Ascending aorta (tissue), 2 donors: ENCODE data around the gene RPL37. TPM values are rescaled to one million over a fixed set of nuclear protein-coding genes. Genes with fewer than 3 reads are reported as not detected.
"Not testable (repeated sequence)": the region's sequence is repeated elsewhere in the genome, so short reads cannot be mapped to it uniquely, and the experiment has no call there.

Source experiments
- DNase-seq, 2 donors: peaks; one replicate each; pipeline ENCODE4 v3.0.0-alpha.2; 2019; ENCODE audit warnings: low spot score in 2 of 2
- H3K27ac ChIP-seq, 2 donors: fragments of 200-600 bp; sonication (generic); one replicate each; pipeline ENCODE4 v1.5.1; 2016 to 2017; ENCODE audit warnings: mild to moderate bottlenecking in 1 of 2
- H3K27me3 ChIP-seq: fragments of 200-600 bp; sonication (generic); one replicate; pipeline ENCODE4 v1.5.1; 2017
- H3K36me3 ChIP-seq, 2 donors: fragments of 200-600 bp; sonication (generic); one replicate each; pipeline ENCODE4 v1.5.1; 2016
- H3K4me1 ChIP-seq, 2 donors: fragments of 200-600 bp; sonication (generic); one replicate each; pipeline ENCODE4 v1.5.1; 2016 to 2017; ENCODE audit warnings: mild to moderate bottlenecking in 1 of 2
- H3K4me3 ChIP-seq, 2 donors: fragments of 200-600 bp; sonication (generic); one replicate each; pipeline ENCODE4 v1.5.1; 2016 to 2017; ENCODE audit warnings: mild to moderate bottlenecking in 1 of 2
- H3K9me3 ChIP-seq, 2 donors: fragments of 200-600 bp; sonication (generic); one replicate each; pipeline ENCODE4 v1.5.1; 2016
- CTCF ChIP-seq, 3 experiments: fragments of 200-600 bp in 2 of 3; fragments of 450-650 bp in 1 of 3; sonication (generic) in 2 of 3; IDR thresholded peaks; one replicate each; pipeline ENCODE4 v1.5.1; 2016 to 2019; ENCODE audit warnings: antibody characterized with exemption in 3 of 3, mild to moderate bottlenecking in 1 of 3, moderate library complexity in 1 of 3
- intact Hi-C: fragments of 100-400 bp; cut with DNase I; formaldehyde crosslinking; loops from one replicate; pipeline ENCODE4 v1.15.1; 2023
- total RNA-seq: library from RNA; depleted of rRNA; stranded (reverse); fragments of >200 nt; gene quantifications from one replicate; pipeline ENCODE4 v1.1.0, GENCODE V29; 2016

The RPL37 gene
- total RNA-seq, 1 donor from 2014 or later, result 22.1 TPM

DNA sequence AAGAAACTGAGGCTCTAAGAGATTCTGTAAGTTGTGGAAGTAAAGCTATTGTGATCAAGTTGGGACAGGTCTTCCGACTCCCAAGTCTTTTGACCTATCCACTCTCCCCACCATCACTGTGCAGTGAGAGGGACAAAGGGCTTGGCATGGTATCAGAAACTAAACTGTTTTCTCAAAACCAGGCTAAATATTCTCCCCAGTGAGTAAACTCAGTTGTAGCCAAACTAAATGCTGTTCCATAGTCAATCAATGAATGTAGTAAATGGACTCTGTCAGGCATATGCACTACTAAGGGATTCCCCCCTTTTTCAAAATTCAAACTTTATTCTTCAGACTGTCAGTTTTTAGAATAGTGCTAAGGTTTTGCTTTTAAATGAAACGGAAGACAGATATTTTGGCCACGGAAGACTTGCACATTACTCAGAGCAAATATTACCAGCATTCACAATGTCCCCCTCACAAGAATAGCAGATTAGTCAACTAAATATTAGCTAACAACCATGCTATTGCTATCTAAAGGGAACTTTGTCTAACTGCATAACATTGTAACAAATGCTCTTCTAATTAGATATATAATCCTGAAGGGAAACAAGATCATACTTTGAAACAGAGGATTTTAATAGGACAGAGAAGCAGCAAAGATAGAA lies 44.0 kb downstream of the RPL37 start:
- Histone ChIP-seq H3K4me3 (no peak overlapping the region), H3K36me3 (peaks cover 0 to 8% of the 10 kb centered on the region in 2 donors), H3K27ac (peak overlapping the region in 1 of 2 donors; percentile 31), H3K4me1 (peaks cover 5 to 12% of the 10 kb centered on the region in 2 donors), H3K9me3 (no peaks in the 10 kb centered on the region), H3K27me3 (no peaks in the 10 kb centered on the region)
- TF ChIP-seq CTCF (IDR thresholded peaks at IDR 0.05), result no peak
- no peak for DNase-seq
- intact Hi-C loops, result no loop called here

- DNase-seq, H3K4me1 ChIP-seq, H3K4me3 ChIP-seq, H3K9me3 ChIP-seq, H3K27me3 ChIP-seq, H3K36me3 ChIP-seq, H3K27ac ChIP-seq, intact Hi-C loops: not testable (repeated sequence)
Observed at GRCh38 chr5:40788941-40789340, 46.1 kb downstream of the RPL37 start.

- no peak for DNase-seq
- Histone ChIP-seq H3K4me1 (peaks cover 5 to 9% of the 10 kb centered on the region in 2 donors), H3K4me3 (no peak overlapping the region), H3K27me3 (no peaks in the 10 kb centered on the region), H3K36me3 (peaks cover 0 to 8% of the 10 kb centered on the region in 2 donors), H3K27ac (no peak overlapping the region), H3K9me3 (no peaks in the 10 kb centered on the region)
- intact Hi-C loops, result no loop called here
- no peak for TF ChIP-seq CTCF (IDR thresholded peaks at IDR 0.05)
Observed at GRCh38 chr5:40787986-40788385, 47.0 kb downstream of the RPL37 start.

DNA sequence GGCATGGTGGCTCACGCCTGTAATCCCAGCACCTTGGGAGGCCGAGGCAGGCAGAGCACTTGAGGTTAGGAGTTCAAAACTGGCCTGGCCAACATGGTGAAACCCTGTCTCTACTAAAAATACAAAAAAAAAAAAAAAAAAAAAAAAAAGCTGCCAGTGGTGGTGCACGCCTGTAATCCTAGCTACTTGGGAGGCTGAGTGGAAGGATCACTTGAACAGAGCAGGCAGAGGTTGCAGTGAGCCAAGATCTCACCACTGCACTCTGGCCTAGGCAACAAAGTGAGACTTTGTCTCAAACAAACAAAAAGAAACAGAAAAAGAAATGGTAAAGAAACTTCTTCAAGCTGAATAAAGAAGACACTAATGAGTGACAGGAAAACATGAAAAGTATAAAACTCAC lies 48.4 kb downstream of the RPL37 start:
- H3K27ac ChIP-seq, H3K9me3 ChIP-seq, intact Hi-C loops, H3K27me3 ChIP-seq, H3K4me1 ChIP-seq, H3K36me3 ChIP-seq, DNase-seq, H3K4me3 ChIP-seq: not testable (repeated sequence)

DNA sequence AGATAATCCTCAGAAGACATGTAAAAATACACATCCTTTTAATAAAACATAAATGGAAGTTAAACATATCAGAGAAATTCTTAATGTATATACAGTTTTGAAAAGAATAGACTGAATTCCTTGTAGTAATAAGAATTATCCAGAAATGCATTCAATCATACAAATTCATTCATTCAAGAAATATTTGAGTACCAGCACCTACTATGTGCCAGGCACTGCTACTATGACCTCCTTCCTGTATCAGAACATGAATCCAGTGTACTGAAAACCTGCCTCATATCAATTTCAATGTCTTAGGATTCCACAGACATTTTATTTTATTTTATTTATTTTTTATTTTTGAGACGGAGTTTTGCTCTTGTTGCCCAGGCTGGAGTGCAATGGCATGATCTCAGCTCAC lies 50.1 kb downstream of the RPL37 start:
- TF ChIP-seq CTCF (IDR thresholded peaks at IDR 0.05), result no peak
- intact Hi-C loops, result no loop called here
- no peaks in the 10 kb centered on the region for H3K9me3 ChIP-seq
- H3K27me3 ChIP-seq, result no peaks in the 10 kb centered on the region
- peaks cover 0 to 8% of the 10 kb centered on the region in 2 donors for H3K36me3 ChIP-seq
- no peaks in the 10 kb centered on the region for H3K4me1 ChIP-seq
- no peak for DNase-seq
- H3K4me3 ChIP-seq, result no peak overlapping the region
- no peak overlapping the region for H3K27ac ChIP-seq

- intact Hi-C loops, result no loop called here
Observed at GRCh38 chr5:40784027-40784653, 50.9 kb downstream of the RPL37 start.

More at GRCh38 chr5:40784027-40784653, 50.9 kb downstream of the RPL37 start:
- no peaks in the 10 kb centered on the region for H3K9me3 ChIP-seq
- H3K4me1 ChIP-seq, result no peaks in the 10 kb centered on the region
- no peak for TF ChIP-seq CTCF (IDR thresholded peaks at IDR 0.05)
- H3K4me3 ChIP-seq, result no peak overlapping the region
- H3K27ac ChIP-seq, result no peak overlapping the region
- no peak for DNase-seq
- H3K36me3 ChIP-seq, result peaks cover 0 to 8% of the 10 kb centered on the region in 2 donors
- no peaks in the 10 kb centered on the region for H3K27me3 ChIP-seq
